Mesenchymal stem cell (in vitro differentiated cells and primary cell): ENCODE data around the gene IP6K3.

Experiments
- DNase-seq: peaks from one replicate; pipeline ENCODE4 v3.0.0-alpha.2; 2013
- H2AFZ ChIP-seq: one replicate; pipeline ENCODE4 v1.6.1; 2013; ENCODE audit warnings: low read depth, mild to moderate bottlenecking, control low read depth, inconsistent platforms, low read length, moderate library complexity
- H2AK5ac ChIP-seq: 2 replicates; pipeline ENCODE4 v1.6.1; 2013; ENCODE audit warnings: low read length, moderate library complexity, mild to moderate bottlenecking, inconsistent platforms; ENCODE audit not compliant: severe bottlenecking
- H2BK120ac ChIP-seq: one replicate; pipeline ENCODE4 v1.6.1; 2013; ENCODE audit warnings: low read depth, mild to moderate bottlenecking, inconsistent platforms, low read length, moderate library complexity
- H2BK12ac ChIP-seq, 2 experiments: one replicate each; pipeline ENCODE4 v1.6.1; 2013; ENCODE audit warnings: inconsistent platforms in 2 of 2, low read length in 2 of 2, mild to moderate bottlenecking in 2 of 2, moderate library complexity in 2 of 2, control low read depth in 1 of 2
- H2BK15ac ChIP-seq: one replicate; pipeline ENCODE4 v1.6.1; 2013; ENCODE audit warnings: mild to moderate bottlenecking, low read depth, inconsistent platforms; ENCODE audit not compliant: poor library complexity, severe bottlenecking
- H2BK5ac ChIP-seq: 2 replicates; pipeline ENCODE4 v1.6.1; 2013; ENCODE audit warnings: low read depth, mild to moderate bottlenecking, low read length, control low read depth, inconsistent platforms; ENCODE audit not compliant: poor library complexity, severe bottlenecking
- H3K14ac ChIP-seq, 2 experiments: one replicate each; pipeline ENCODE4 v1.6.1; 2013; ENCODE audit warnings: inconsistent platforms in 2 of 2, low read length in 2 of 2, control low read depth in 1 of 2, mild to moderate bottlenecking in 1 of 2, moderate library complexity in 1 of 2
- H3K18ac ChIP-seq, 2 experiments: one replicate each; pipeline ENCODE4 v1.6.1; 2013; ENCODE audit warnings: inconsistent platforms in 2 of 2, low read length in 2 of 2, control low read depth in 1 of 2, low read depth in 1 of 2, mild to moderate bottlenecking in 1 of 2
- H3K23ac ChIP-seq, 2 experiments: one replicate each; pipeline ENCODE4 v1.6.1; 2013; ENCODE audit warnings: inconsistent platforms in 2 of 2, low read length in 2 of 2, mild to moderate bottlenecking in 2 of 2, moderate library complexity in 2 of 2, control low read depth in 1 of 2
- H3K27ac ChIP-seq: 2 replicates; pipeline ENCODE4 v1.5.1; 2013; ENCODE audit warnings: mild to moderate bottlenecking, moderate library complexity, low read length, control low read depth, inconsistent platforms; ENCODE audit not compliant: poor library complexity, severe bottlenecking
- H3K27me3 ChIP-seq, 2 experiments: 2 replicates each; pipeline versions ENCODE4 v1.6.1 to v1.7.0; 2013; ENCODE audit warnings: low read length in 2 of 2, mild to moderate bottlenecking in 2 of 2, moderate library complexity in 2 of 2, control low read depth in 1 of 2, inconsistent platforms in 1 of 2; ENCODE audit not compliant: control insufficient read depth in 1 of 2, insufficient read depth in 1 of 2
- H3K36me3 ChIP-seq, 2 experiments: 2 replicates each; pipeline versions ENCODE4 v1.6.1 to v1.7.0; 2013; ENCODE audit warnings: low read length in 2 of 2, control low read depth in 1 of 2, inconsistent platforms in 1 of 2, low read depth in 1 of 2, mild to moderate bottlenecking in 1 of 2; ENCODE audit not compliant: insufficient read depth in 2 of 2, control insufficient read depth in 1 of 2
- H3K4ac ChIP-seq, 2 experiments: one replicate each; pipeline ENCODE4 v1.6.1; 2013; ENCODE audit warnings: inconsistent platforms in 2 of 2, low read length in 2 of 2, mild to moderate bottlenecking in 2 of 2, moderate library complexity in 2 of 2, control low read depth in 1 of 2, low read depth in 1 of 2
- H3K4me1 ChIP-seq: 2 replicates; pipeline ENCODE4 v1.6.1; 2013; ENCODE audit warnings: low read depth, low read length, control low read depth; ENCODE audit not compliant: control insufficient read depth, insufficient read depth
- H3K4me2 ChIP-seq: 2 replicates; pipeline ENCODE4 v1.6.1; 2013; ENCODE audit warnings: low read length, mild to moderate bottlenecking, inconsistent platforms; ENCODE audit not compliant: poor library complexity, severe bottlenecking
- H3K4me3 ChIP-seq, 2 experiments: 2 replicates each; pipeline versions ENCODE4 v1.5.1 to v1.7.0; 2013; ENCODE audit warnings: low read length in 2 of 2, mild to moderate bottlenecking in 2 of 2, control low read depth in 1 of 2, low read depth in 1 of 2; ENCODE audit not compliant: insufficient read depth in 1 of 2
- H3K79me1 ChIP-seq: replicated peaks from 2 replicates; pipeline ENCODE4 v1.6.1; 2013; ENCODE audit warnings: mild to moderate bottlenecking, control low read depth, low read length, inconsistent platforms; ENCODE audit not compliant: poor library complexity, severe bottlenecking
- H3K9ac ChIP-seq: 2 replicates; pipeline ENCODE4 v1.7.0; 2013; ENCODE audit warnings: mild to moderate bottlenecking, low read length, moderate library complexity
- H3K9me3 ChIP-seq: 2 replicates; pipeline ENCODE4 v1.7.0; 2013; ENCODE audit warnings: mild to moderate bottlenecking, low read length; ENCODE audit not compliant: control insufficient read depth
- H4K8ac ChIP-seq: one replicate; pipeline ENCODE4 v1.6.1; 2013; ENCODE audit warnings: inconsistent platforms, mild to moderate bottlenecking, low read length, moderate library complexity
- H4K91ac ChIP-seq: one replicate; pipeline ENCODE4 v1.6.1; 2013; ENCODE audit warnings: mild to moderate bottlenecking, low read length, inconsistent platforms
- WGBS: methylation state at CpG from one replicate; pipeline ENCODE4 v1.1.7; 2013; ENCODE audit warnings: mixed read lengths; 5-methylcytosine and 5-hydroxymethylcytosine counted together

The IP6K3 gene

GRCh38 chr6:33723371-33724085 is 23.2 kb downstream of the IP6K3 start:
- Histone ChIP-seq H3K4me2 (no peak overlapping the region), H3K27ac (no peak overlapping the region), H4K8ac (peak overlapping the region; percentile 2), H3K9me3 (no peaks in the 10 kb centered on the region), H2AFZ (no peak overlapping the region), H2AK5ac (no peak overlapping the region), H2BK15ac (no peak overlapping the region), H2BK12ac (peak overlapping the region in 1 of 2 experiments; percentile 4), H2BK120ac (no peak overlapping the region), H2BK5ac (no peak overlapping the region), H3K14ac (peak overlapping the region in 1 of 2 experiments; percentile 53), H3K36me3 (peaks cover 0 to 20% of the 10 kb centered on the region in 2 experiments), H3K23ac (peak overlapping the region in 1 of 2 experiments; percentile 56), H3K9ac (no peak overlapping the region), H3K79me1 (no peaks in the 10 kb centered on the region), H3K27me3 (peaks cover 10 to 86% of the 10 kb centered on the region in 2 experiments), H3K4ac (no peak overlapping the region), H3K18ac (no peak overlapping the region), H3K4me3 (no peak overlapping the region), H3K4me1 (peaks cover 4% of the 10 kb centered on the region), H4K91ac (no peak overlapping the region)
- DNase-seq: no peak
- 88% methylated on average over 3 of the region's 3 CpGs for WGBS

GRCh38 chr6:33722103-33722623 is 24.5 kb downstream of the IP6K3 start:
- Histone ChIP-seq H3K27me3 (peaks cover 8 to 72% of the 10 kb centered on the region in 2 experiments), H3K4me2 (no peak overlapping the region), H3K27ac (no peak overlapping the region), H4K8ac (no peak overlapping the region), H3K4me1 (peaks cover 2% of the 10 kb centered on the region), H2BK12ac (no peak overlapping the region), H2BK120ac (no peak overlapping the region), H2BK5ac (no peak overlapping the region), H3K36me3 (peaks cover 0 to 13% of the 10 kb centered on the region in 2 experiments), H2AK5ac (no peak overlapping the region), H4K91ac (no peak overlapping the region), H3K18ac (no peak overlapping the region), H3K9ac (no peak overlapping the region), H2AFZ (no peak overlapping the region), H3K9me3 (no peaks in the 10 kb centered on the region), H2BK15ac (no peak overlapping the region), H3K23ac (no peak overlapping the region), H3K79me1 (no peaks in the 10 kb centered on the region), H3K14ac (no peak overlapping the region), H3K4ac (no peak overlapping the region), H3K4me3 (no peak overlapping the region)
- whole genome bisulfite sequencing: 85% methylated on average over 5 of the region's 5 CpGs
- DNase-seq: no peak

- H2BK120ac ChIP-seq: no peak overlapping the region
- H3K4me2 ChIP-seq: no peak overlapping the region
- H3K9ac ChIP-seq: no peak overlapping the region
- H3K4me1 ChIP-seq: peaks cover under 1% of the 10 kb centered on the region
- H3K27ac ChIP-seq: no peak overlapping the region
- no peak overlapping the region for H4K91ac ChIP-seq
- H3K79me1 ChIP-seq: no peaks in the 10 kb centered on the region
- H3K27me3 ChIP-seq: peaks cover 8 to 71% of the 10 kb centered on the region in 2 experiments
- no peak for DNase-seq
- H4K8ac ChIP-seq: no peak overlapping the region
- H2BK12ac ChIP-seq: no peak overlapping the region
- H3K18ac ChIP-seq: no peak overlapping the region
- no CpG with 5 or more reads among the region's 5 CpGs for WGBS
- peaks cover 0 to 10% of the 10 kb centered on the region in 2 experiments for H3K36me3 ChIP-seq
- no peak overlapping the region for H3K14ac ChIP-seq
- H3K4me3 ChIP-seq: no peak overlapping the region
- H3K23ac ChIP-seq: no peak overlapping the region
- H2AFZ ChIP-seq: no peak overlapping the region
- H3K9me3 ChIP-seq: no peaks in the 10 kb centered on the region
- no peak overlapping the region for H2AK5ac ChIP-seq
- no peak overlapping the region for H3K4ac ChIP-seq
- H2BK15ac ChIP-seq: no peak overlapping the region
- H2BK5ac ChIP-seq: no peak overlapping the region
Measured at GRCh38 chr6:33721508-33721907, 25.2 kb downstream of the IP6K3 start.

GRCh38 chr6:33720998-33721397 is 25.7 kb downstream of the IP6K3 start:
- no peak overlapping the region for H3K18ac ChIP-seq
- no peak overlapping the region for H3K4me2 ChIP-seq
- no peak overlapping the region for H3K9ac ChIP-seq
- no peak overlapping the region for H3K27ac ChIP-seq
- peaks cover 0 to 9% of the 10 kb centered on the region in 2 experiments for H3K36me3 ChIP-seq
- H2BK5ac ChIP-seq: no peak overlapping the region
- H2BK120ac ChIP-seq: no peak overlapping the region
- no peak overlapping the region for H3K23ac ChIP-seq
- H3K9me3 ChIP-seq: no peaks in the 10 kb centered on the region
- no peak overlapping the region for H3K4me3 ChIP-seq
- H2BK15ac ChIP-seq: no peak overlapping the region
- DNase-seq: no peak
- no peaks in the 10 kb centered on the region for H3K79me1 ChIP-seq
- peaks cover 8 to 66% of the 10 kb centered on the region in 2 experiments for H3K27me3 ChIP-seq
- H3K14ac ChIP-seq: no peak overlapping the region
- WGBS: 86% methylated on average over 1 of the region's 1 CpG
- no peak overlapping the region for H4K8ac ChIP-seq
- no peak overlapping the region for H2BK12ac ChIP-seq
- no peaks in the 10 kb centered on the region for H3K4me1 ChIP-seq
- H4K91ac ChIP-seq: no peak overlapping the region
- no peak overlapping the region for H2AFZ ChIP-seq
- no peak overlapping the region for H2AK5ac ChIP-seq
- H3K4ac ChIP-seq: no peak overlapping the region
